Stimulated activated CD4-positive, alpha-beta T cell treated with anti-CD3 and anti-CD28 coated beads, Interleukin-12 subunit alpha, Interleukin-12 subunit beta, amount 100 ng/mL, for 48 hours (primary cell): ENCODE results near the gene SAYSD1.
A peak's percentile ranks its signal among the peaks of the same experiment; 100 is the strongest.
"Not testable (repeated sequence)": the region's sequence is repeated elsewhere in the genome, so short reads cannot be mapped to it uniquely, and the experiment has no call there.

Experiments
- DNase-seq, 3 donors: peaks; one replicate each; pipeline ENCODE4 v3.0.0-alpha.2; 2020; ENCODE audit warnings: low read depth in 2 of 3, low spot score in 1 of 3

Gene SAYSD1, protein sequence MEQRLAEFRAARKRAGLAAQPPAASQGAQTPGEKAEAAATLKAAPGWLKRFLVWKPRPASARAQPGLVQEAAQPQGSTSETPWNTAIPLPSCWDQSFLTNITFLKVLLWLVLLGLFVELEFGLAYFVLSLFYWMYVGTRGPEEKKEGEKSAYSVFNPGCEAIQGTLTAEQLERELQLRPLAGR

DNA sequence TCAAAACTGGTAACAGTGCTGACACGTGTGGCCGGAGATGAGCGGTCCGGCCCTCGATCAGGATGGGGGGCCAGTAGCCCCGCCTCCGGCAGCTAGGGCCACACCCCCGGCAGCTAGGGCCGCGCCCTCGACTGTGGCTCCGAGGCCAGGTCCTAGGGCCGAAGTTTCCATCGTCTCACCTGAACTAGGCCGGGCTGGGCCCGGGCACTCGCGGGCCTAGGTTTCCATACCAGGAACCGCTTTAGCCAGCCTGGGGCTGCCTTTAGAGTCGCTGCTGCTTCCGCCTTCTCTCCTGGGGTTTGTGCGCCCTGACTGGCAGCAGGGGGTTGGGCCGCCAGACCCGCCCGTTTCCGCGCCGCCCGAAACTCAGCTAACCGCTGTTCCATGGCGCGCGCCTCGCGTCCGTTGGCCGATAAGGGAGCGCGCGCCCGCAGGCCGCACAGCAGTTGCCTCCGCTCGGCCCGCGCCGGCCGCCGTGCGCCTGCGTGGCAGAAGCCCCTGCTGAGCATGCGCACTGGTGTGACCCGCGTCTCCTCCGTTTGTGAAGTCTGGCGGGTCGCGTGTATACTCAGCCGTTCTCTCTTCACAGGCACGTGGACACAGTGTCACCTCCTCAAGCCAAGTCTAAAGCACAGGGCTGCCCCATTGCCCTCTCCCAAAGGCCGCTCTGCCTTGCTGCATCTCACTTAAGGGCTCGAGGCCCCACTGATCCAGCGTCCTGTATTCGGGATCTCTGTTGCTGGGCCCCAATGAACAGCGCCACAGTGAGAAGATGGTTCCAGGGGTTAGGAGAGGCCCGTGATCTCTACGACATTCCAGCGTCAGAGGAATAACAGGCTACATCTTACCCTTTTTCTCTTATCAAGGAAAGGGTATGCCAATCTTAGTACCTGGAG is at the start of gene SAYSD1:
Gene SAYSD1 (minus strand): TSS at position 483 of the 896 bp plus-strand sequence. CDS start 97 bp downstream, at position 386.
- DNase-seq = peak; percentile 77 to 93 (median 88)

GRCh38 chr6:39157511-39157910 is 42.5 kb upstream of the SAYSD1 start:
- no peak for DNase-seq

DNA sequence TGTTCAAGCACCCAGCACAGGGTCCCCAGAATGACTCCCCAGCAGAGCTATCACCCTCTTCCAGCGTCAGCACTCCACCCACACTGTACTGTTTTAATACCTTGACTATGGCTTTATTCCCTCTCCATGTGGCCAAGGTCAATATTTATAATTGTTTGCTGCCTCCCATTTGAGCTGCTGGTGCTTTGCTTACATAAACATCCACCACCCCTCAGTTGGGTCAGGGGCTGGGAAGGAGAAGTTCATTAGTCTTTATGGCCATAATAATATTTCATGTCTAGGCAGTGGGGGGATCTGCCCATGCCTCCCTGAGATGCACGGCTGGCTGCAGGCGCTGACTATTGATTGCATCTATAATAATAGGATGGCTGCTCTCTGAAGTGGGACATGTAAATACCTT is 41.8 kb upstream of the SAYSD1 start:
- DNase-seq = no peak

DNA sequence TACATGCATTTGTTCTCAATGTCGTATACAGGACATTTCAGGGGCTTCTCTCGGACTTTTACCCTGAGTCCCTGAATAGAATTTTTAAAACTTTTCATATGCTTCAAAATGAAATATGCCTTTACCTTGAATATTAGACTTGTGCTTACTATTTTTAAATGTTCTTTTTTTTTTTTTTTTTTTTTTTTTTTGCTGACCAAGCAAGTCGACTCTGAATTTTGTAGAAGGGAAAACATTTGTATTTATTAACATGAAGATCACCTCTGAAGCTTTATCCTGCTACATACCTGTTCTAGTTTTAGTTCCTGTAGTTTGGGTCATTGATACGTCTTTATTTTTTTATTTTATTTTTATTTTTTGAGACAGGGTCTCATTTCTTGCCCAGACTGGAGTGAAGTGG is 39.7 kb upstream of the SAYSD1 start:
- no peak for DNase-seq

DNA sequence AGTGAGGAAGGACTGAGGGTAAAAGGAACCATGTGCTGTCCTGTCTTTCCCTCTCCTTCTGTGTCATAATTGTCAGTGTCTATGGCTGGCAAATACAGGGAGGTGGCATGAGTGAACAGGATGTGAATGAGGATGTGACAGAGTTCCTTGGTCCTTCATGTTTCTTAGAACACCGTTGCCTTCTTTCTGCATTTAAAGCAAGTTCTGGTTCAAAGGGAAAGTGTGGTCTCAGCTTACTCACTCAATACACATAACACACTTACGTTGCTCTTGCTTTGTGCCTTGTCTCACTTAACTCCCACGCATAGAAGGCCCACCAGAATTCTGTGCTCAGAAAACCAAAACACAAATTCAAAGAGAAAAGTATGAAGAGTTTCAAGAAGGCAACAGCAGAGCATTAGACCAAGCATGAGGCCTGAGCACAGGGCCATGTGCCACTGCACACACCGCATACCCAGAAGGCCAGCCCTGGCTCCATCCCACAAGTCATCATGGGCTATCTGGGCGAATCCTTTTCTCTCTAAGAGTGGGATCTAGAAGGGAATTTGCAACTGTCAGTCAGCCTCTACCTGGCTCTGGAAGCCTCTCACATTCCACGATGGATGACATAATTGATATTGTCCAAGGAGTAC is 38.9 kb upstream of the SAYSD1 start:
- peak; percentile 5 to 44 (median 15) for DNase-seq

DNA sequence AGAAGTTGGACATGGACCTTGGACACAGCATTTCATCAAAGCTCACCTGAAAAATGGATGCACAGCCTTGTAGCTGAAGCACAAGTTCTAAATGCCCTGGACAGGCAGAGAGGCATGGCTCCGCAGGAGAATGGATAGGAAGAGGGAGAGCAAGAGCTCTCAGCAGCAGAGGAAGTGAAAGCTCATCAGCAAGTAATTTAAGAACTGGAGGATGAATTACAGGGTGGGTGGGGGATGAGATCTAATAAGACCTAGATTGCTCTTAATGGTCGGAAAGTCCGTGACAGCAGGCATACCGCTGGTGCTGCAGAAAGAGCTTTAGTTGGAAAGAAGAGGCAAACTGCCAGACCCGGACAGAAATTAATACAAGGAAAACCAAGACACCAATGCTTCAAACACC is 37.3 kb upstream of the SAYSD1 start:
- DNase-seq = no peak

- no peak for DNase-seq
Observed at GRCh38 chr6:39151211-39151610, 36.2 kb upstream of the SAYSD1 start.

- no peak for DNase-seq
Observed at GRCh38 chr6:39144481-39145173, 29.6 kb upstream of the SAYSD1 start.

GRCh38 chr6:39143238-39143930 is 28.4 kb upstream of the SAYSD1 start:
- DNase-seq = peak in 1 of 3 donors; percentile 7

GRCh38 chr6:39140556-39141167 is 25.7 kb upstream of the SAYSD1 start:
- no peak for DNase-seq

- DNase-seq = peak in 2 of 3 donors; percentile 11 to 24
Observed at GRCh38 chr6:39137245-39137644, 22.3 kb upstream of the SAYSD1 start.

DNA sequence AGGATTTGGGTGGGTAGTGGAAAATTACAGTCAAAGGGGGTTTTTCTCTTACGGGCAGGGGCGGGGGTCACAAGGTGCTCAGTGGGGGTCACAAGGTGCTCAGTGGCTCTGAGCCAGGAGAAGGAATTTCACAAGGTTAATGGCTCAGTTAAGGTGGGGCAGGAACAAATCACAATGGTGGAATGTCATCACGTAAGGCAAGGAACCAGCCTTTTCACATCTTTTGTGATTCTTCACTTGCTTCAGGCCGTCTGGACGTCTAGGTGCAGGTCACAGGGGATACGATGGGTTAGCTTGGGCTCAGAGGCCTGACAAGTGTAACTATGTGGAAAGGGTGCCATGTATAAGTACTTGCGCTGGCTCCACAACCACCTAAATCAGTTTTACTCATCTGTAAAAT is 21.2 kb upstream of the SAYSD1 start:
- DNase-seq = not testable (repeated sequence)

- DNase-seq = not testable (repeated sequence)
Observed at GRCh38 chr6:39134761-39135160, 19.8 kb upstream of the SAYSD1 start.

DNA sequence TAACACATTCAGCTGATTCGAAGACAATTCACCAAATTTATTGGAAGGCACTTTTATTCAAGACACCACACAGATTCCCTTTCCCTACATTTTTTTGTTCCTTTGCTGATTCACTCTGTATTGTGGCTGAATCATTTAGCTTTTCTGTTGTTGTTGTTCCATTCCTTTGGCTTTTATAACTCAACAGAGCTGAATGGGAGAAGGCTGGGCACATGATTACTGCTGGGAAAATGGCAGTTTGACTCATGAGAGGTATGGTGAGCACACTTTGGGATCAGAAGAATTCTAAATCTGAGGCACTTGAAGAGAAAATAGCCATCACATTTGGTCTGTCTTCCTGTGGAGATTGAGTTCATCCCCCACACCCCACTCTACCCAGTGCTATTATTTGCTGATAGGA is 15.7 kb upstream of the SAYSD1 start:
- no peak for DNase-seq

GRCh38 chr6:39128832-39129231 is 13.8 kb upstream of the SAYSD1 start:
- no peak for DNase-seq

DNA sequence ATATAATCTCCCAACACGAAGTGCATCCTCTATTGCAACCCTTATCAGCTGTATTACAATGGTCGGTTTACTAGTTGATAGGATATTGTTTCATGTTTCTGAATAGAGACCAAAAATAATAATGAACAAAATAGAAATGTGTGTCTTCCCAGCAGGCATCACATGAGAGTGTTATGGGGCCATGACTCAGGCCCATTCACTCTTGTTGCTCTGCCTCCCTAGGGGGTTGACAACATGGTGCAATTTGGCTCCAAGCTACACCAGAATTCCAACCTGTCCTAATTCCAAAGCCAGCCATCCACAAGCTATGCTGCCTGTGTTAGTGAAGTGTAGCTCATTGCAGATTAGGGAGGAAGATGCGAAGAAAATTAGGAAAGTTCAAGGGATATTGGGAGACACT is 13.1 kb upstream of the SAYSD1 start:
- no peak for DNase-seq

- no peak for DNase-seq
Observed at GRCh38 chr6:39124114-39124513, 9.1 kb upstream of the SAYSD1 start.

DNA sequence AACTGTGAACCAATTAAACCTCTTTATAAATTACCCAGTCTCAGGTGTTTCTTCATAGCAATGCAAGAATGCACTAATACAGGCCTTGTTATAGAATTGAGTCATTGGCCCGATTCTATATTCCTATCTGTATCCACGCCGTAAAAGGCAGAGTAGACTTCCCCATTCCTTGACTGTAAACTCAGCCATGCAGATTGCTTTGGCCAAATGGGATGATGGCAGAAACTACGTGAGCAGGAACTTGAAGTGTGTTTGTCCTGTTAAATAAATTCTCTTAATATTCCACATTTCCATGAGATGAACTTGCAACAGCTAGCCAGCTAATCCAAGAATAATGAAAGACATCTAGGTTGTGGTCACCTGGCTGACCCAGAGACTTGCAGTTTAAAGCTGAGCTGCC is 3.9 kb upstream of the SAYSD1 start:
- DNase-seq = no peak

GRCh38 chr6:39114388-39114703 is 640 bp downstream of the SAYSD1 start:
- DNase-seq = peak in 1 of 3 donors; percentile 1

- DNase-seq = no peak
Observed at GRCh38 chr6:39113788-39114187, 1.2 kb downstream of the SAYSD1 start.

- no peak for DNase-seq
Observed at GRCh38 chr6:39111280-39111679, 3.7 kb downstream of the SAYSD1 start.
